GM19468 (cell line): ENCODE data around the gene ACSM5.
"Not testable (repeated sequence)": the region's sequence is repeated elsewhere in the genome, so short reads cannot be mapped to it uniquely, and the experiment has no call there.

Experiments
- ATAC-seq: cut with Tn5 transposase; IDR thresholded peaks from one replicate; pipeline ENCODE4 v1.9.1; 2021; ENCODE audit warnings: mild to moderate bottlenecking, moderate library complexity, moderate number of reproducible peaks; ENCODE audit not compliant: unreplicated experiment; ENCODE audit errors: extremely low read depth

ACSM5 gene

DNA sequence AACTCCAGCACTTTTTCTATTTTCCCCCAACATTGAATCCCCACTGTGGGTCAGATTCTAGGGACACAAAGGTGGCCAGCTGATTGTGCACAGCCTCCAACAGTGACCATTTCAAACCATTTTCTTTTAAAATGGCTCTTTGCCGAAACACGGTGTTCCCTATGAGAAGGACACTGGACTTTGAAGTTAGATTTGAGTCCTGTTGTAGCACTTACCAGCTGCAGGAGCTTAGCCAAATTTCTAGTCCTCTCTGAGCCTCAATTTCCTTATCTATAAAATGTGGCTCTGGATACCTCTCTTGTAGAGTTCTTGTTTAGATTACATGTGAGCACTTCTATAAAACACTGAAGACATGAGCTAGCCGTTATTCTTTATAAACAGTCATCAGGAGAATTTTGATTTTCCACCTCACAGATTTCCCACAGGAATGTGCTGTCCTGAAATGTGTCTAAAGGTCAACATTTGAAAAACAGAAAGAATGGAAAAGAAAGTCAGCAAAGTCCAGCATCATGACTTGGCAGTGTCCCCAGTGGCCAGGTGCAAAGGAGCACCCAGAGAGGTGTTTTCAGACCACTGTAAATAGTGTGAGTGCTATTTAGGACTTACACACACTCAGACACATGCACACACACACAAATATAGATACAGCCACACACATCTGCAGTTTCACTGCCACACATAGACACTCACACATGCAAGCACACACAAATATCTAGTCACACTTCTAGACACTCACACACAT is 37.5 kb downstream of the ACSM5 start:
- not testable (repeated sequence) for ATAC-seq

DNA sequence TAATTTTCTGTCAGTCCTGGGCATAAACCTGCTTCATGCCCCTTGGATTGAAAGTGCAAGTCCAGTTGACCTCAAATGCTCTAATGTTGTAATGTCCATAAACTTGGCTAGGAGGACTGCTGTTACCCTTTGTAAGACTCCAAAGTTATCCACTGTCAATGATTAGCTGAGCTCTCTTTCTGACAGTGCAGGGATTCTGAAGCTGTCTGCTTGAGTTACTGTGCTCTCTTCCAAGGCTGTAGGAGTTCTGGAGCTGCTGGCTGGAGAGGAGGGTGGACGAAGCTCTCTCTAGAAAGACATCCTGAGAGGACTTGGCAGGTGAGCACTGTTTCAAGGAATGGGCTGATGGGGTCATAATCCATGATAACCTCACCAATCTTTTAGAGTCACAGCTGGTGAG is 42.0 kb downstream of the ACSM5 start, which contains the start of gene ACSM2A:
Gene ACSM2A (plus strand): TSS at position 158 of the 400 bp plus-strand sequence. CDS start 8,594 bp downstream, outside the sequence.
- ATAC-seq: not testable (repeated sequence)

DNA sequence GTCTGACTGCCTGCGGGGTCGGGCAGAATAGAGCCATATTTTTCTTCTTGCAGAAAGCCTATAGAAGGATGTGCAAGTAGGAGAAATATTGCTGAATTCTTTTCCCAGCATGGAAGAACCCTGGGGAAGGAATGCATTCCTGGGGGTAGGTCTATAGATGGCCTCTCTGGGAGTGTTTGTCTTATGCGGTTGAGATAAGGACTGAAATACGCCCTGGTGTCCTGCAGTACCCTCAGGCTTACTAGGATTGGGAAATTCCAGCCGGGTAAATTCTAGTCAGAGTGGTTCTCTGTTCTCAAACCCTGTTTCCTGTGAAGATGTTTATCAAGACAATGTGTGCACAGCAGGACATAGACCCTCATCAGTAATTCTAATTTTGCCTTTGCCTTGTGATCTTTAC is 44.3 kb downstream of the ACSM5 start:
- ATAC-seq: not testable (repeated sequence)

DNA sequence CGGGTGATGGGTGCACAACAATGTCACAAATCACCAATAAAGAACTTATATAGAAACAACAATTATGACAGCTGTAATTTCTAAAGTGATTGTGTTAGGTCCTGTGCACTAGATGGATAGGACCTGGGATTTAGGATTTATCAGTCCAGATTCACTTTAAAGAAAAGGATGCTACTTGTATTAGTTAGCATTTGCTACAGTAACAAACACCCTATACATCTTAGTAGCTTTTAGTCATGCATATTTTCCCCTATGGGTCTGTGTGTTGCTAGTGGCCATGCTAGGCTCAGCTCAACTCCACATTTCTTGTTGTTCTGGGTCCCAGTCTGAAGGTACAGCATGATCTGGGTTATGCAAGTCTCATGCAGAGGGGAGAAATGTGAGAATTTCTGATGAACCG is 49.9 kb downstream of the ACSM5 start:
- not testable (repeated sequence) for ATAC-seq

DNA sequence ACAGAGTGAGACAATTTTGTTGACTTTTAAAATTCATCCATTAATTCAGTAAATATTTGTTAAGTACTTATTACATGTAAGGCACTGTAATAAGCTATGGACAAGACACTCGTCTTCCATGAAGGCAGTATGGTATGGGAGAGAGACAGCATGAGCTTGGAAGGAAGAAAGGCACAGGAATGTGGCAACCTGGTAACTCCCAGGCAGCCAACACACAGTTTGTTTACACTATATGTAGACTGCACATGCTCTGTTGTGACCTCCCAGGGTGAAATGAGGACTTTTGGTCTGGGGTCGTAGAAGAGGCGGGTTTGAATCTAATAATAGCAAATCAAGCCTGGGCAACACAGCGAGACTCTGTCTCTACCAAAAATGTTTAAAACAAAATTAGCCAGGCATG is 51.0 kb downstream of the ACSM5 start:
- not testable (repeated sequence) for ATAC-seq

DNA sequence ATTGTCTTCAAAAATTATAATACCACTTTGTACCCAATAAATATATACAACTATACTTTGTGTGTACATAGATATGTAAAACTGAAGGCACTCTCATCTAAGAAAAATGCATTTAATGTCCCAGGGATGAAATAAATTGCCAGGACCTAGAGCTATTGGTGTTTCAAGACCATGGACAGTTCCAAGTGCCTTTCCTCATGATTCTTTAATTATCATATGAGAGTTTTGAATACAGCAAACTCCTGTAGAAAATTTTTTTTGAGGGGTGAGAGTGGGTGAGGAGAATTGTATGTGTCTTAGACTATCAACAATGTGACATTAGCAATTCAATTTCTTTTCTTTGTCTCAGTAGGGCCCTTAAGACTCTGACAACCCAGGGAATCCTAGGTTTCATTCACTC is 59.6 kb downstream of the ACSM5 start:
- ATAC-seq: not testable (repeated sequence)

DNA sequence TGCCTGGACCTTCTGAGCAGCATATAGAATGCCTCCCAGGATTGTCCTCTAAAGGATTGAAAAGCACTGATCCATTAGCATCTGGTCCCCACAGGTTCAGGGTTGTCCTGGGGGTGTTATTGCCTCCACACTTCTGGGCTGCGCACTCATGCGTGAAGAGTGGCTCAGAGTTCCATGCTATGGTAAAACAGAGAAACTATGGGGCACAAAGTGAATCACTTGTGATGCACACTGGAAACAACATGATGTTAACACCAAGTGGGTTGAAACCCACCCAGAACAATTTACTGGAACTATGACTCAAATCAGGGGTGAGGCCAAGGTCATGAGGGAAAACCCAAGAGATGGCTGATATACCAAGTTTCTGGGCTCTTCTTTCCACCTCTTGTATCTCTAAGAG is 60.6 kb downstream of the ACSM5 start:
- not testable (repeated sequence) for ATAC-seq

DNA sequence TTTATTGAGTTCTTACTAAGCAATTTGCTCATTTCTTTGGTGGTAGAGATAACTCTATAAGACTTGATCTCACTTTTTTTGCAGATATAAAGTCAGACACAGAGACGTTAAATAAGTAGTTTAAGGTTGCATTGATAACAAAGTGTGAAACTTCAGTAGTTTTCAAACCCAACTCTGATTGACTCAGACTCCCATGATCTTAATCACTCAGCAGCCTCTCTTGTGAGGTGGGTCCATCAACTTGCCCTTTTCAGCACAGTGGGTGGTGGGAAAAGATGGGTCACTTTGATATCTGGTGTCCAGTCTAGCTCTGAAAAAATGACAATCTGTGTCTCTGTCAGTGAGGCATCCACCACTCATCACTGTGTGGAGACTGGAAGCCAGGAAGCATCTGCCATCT is 61.4 kb downstream of the ACSM5 start:
- not testable (repeated sequence) for ATAC-seq

DNA sequence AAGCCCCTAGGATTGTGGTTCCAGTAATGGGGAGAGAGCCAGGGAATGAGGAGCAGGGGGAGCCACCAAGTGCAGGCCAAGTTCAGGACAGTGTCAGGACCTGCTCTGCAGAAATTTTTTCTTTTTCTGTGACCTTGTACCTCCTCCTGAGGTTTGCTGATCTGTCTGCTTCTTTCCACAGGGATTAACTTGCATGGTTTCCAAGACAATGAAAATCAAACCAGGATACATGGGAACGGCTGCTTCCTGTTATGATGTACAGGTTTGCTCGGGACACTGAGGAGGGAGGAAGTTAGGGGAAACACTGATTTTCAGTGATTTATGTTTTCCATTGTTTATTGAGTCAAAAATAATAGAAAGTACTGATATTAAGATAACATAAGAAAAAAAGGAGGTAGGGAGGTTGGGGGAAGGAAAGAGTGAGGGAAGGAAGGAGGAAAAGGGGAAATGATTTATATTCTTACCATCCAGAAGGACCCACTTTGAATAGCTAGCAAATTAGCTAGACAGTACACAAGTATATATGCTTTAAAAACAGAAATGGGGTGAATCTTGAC is 67.9 kb downstream of the ACSM5 start:
- not testable (repeated sequence) for ATAC-seq

DNA sequence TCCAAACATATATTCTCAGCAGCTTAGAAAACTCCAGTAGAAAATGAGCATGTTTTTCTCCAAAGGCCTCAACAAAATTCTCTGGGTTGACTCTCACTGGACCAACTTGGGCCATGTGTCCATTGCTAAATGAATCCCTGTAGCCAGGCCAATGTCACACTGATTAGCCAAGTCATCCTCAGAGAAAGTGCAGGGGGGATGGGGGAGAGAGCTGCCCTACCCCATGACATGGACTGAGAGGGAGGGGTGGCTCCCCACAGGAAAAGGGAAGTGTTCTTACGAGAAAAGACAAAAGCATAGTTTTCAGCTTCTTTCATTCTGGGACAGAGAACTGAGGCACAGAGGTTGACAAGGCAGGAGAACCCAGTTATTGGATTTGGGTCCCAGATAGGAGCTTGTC is 74.7 kb downstream of the ACSM5 start:
- not testable (repeated sequence) for ATAC-seq

DNA sequence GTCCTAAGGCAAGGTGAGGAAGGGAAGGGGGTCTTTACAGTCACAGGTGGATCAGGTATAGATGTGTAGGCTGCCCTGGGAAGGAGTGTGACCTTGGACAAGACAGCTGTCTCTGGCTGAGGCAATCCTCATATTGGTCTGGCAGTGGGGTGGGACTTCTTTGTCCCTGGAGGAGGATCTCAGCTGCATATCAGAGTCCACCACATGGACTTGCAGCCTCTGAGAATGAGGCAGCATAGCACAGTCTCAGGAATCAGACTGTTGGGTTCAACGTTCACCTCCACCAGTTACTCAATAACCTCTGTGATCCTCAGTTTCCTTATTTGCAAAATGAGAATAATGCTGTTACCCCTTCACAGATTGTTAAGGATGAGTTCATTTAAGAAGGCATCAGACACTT is 75.4 kb downstream of the ACSM5 start:
- ATAC-seq: no peak

DNA sequence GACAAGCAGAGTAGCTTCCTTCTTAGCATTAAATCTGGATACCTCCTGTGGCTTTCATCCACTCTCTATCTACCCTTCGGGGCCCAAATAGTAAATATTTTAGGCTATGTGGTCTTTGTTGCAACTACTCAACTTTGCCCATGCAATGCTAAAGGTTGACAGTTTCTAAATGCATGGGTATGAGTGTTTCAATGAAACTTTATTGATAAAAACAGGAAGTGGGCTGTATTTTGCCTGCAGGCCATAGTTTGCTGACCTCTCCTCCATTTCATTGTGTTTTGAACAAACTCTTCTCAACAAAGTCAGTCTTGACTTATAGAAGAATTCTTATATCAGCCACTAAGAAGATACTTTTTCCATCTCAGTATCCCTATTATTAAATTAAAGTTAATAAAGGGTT is 76.1 kb downstream of the ACSM5 start:
- no peak for ATAC-seq
